PFSK-1 (cell line): ENCODE results near the gene BICDL1.

Source experiments
- POLR2AphosphoS5 ChIP-seq: IDR thresholded peaks from 2 replicates; pipeline ENCODE4 v1.6.1; 2012; ENCODE audit warnings: low read depth, mild to moderate bottlenecking, control low read depth, low read length, moderate library complexity
- TAF1 ChIP-seq: IDR thresholded peaks from 2 replicates; pipeline ENCODE4 v1.6.1; 2012; ENCODE audit warnings: low read length, control low read depth, borderline replicate concordance; ENCODE audit not compliant: insufficient read depth

- TF ChIP-seq TAF1, result no peak
- TF ChIP-seq POLR2AphosphoS5, result no peak
Observed at GRCh38 chr12:120102189-120103043, 113.4 kb downstream of the BICDL1 start.
